Left ventricle myocardium superior (tissue), 1 donor: Measurements from ENCODE around the gene QRSL1. TPM values are rescaled to one million over a fixed set of nuclear protein-coding genes. Genes with fewer than 3 reads are reported as not detected.
A peak's percentile ranks its signal among the peaks of the same experiment; 100 is the strongest.
"Not testable (repeated sequence)": the region's sequence is repeated elsewhere in the genome, so short reads cannot be mapped to it uniquely, and the experiment has no call there.

Experiments used
- ATAC-seq: fragments of 200-7000 bp; cut with Tn5 transposase; one replicate; pipeline ENCODE4 v1.9.1; 2020; ENCODE audit warnings: mild to moderate bottlenecking, moderate library complexity
- DNase-seq: peaks from one replicate; pipeline ENCODE4 v3.0.0-alpha.2; 2020
- intact Hi-C: fragments of 100-400 bp; cut with micrococcal nuclease; formaldehyde crosslinking; loops from one replicate; pipeline ENCODE4 v1.11.0; 2022
- long read RNA-seq: library from polyadenylated mRNA; unstranded; transcript quantifications from one replicate; pipeline ENCODE4 v2.0.0, GENCODE V29; 2021
- total RNA-seq: library from RNA; stranded (reverse); fragmentation: NEBNext Ultra II Directional; extraction: Animal tissue kit (Norgen Biotek cat#: 25700); gene quantifications from one replicate; pipeline ENCODE4 v1.2.1, GENCODE V29; 2021
- donor health status: DM: no; HTN: yes; CAD: no; lungs with severe emphysema.

Gene QRSL1
- total RNA-seq, result 21.2 TPM
- long read RNA-seq, full-length matches to known transcripts, result 51 of 57 reads
- long read RNA-seq, partial matches to known transcripts, result 5 of 57 reads
- long read RNA-seq, other reads (novel, unspliced or antisense), result 1 of 57 reads

DNA sequence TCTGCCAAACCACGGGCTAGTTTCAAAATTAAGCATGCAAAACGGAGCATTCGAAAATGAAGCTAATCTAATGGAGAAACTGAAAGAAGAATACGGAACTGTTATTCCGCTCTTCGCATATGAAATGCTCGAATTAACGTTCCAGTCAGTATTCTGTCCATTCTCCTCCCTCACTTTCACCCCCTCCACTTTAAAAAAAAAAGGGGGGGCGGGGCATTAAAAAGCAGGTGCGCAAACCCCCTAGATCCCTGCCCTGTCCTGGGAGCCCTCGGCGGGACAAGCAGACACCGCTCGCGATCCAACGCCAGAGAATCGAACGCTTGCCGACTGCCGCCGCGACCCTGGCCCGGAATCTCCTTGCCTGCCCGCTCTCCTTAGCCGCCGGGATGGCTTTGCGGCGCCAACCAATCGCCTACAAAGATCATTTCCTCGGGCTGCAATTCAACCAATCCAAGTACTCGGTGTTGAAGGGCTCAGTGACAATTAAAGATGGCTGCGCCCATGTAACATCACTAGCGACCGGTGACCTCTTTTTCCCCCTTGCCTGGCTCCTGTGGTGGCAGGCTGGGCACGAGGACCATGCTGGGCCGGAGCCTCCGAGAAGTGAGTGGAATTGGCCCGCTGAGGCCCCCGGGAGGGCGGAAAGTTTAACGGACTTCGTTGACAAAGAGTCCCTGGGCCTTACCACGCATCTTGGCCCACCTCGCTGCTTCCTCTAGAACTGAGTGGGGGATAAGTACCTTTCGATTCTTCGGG, at the start of gene QRSL1, which contains the start of gene RTN4IP1:
TSS of gene QRSL1 (plus strand) at position 476 of the 756 bp plus-strand sequence. CDS start at position 580, 104 bp downstream.
TSS of gene RTN4IP1 (minus strand) at position 396 of the 756 bp plus-strand sequence. CDS start 477 bp downstream, outside the sequence.
- DNase-seq (peak; percentile 85), ATAC-seq (peak; percentile 100)
- intact Hi-C loops, result no loop called here

- no peak for DNase-seq
- intact Hi-C loops, result no loop called here
- peak; percentile 37 for ATAC-seq
Measured at GRCh38 chr6:106581468-106581867, 47.9 kb upstream of the QRSL1 start.

GRCh38 chr6:106586815-106587415, 42.5 kb upstream of the QRSL1 start:
- DNase-seq, result no peak
- intact Hi-C loops, result no loop called here
- ATAC-seq, result no peak

- ATAC-seq, intact Hi-C loops, DNase-seq: not testable (repeated sequence)
Measured at GRCh38 chr6:106588937-106589336, 40.4 kb upstream of the QRSL1 start.

- peak; percentile 32 for ATAC-seq
- no peak for DNase-seq
- intact Hi-C loops, result no loop called here
Measured at GRCh38 chr6:106591111-106591825, 38.1 kb upstream of the QRSL1 start.

- intact Hi-C loops, result no loop called here
- ATAC-seq, result no peak
Measured at GRCh38 chr6:106599440-106599839, 29.9 kb upstream of the QRSL1 start.

GRCh38 chr6:106600329-106600728, 29.0 kb upstream of the QRSL1 start:
- DNase-seq (no peak), ATAC-seq (no peak)
- intact Hi-C loops, result no loop called here

More at GRCh38 chr6:106599440-106599839, 29.9 kb upstream of the QRSL1 start:
- no peak for DNase-seq

DNA sequence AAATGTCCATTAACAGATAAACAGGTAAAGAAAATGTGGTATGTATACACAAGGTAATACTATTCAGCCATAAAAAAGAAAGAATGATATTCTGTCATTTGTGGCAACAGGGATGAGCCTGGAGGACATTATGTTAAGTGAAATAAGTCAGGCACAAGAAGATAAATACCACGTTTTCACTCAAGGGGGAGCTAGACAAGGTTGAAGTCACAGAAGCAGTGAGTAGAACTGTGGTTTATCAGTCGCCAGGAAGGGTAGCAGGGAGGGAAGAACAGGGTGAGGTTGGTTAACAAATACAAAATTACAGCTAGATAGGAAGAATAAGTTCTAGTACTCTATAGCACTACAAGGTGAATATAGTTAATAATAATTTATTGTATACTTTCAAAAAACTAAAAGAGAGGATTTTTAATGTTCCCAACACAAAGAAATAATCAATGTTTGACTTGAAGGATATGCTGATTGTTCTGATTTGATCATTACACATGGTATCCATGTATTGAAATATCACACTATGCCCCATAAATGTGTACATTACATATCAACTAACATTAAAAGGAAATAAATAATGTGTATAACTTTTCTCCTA, 21.2 kb upstream of the QRSL1 start:
- DNase-seq (no peak), ATAC-seq (no peak)
- intact Hi-C loops, result no loop called here

DNA sequence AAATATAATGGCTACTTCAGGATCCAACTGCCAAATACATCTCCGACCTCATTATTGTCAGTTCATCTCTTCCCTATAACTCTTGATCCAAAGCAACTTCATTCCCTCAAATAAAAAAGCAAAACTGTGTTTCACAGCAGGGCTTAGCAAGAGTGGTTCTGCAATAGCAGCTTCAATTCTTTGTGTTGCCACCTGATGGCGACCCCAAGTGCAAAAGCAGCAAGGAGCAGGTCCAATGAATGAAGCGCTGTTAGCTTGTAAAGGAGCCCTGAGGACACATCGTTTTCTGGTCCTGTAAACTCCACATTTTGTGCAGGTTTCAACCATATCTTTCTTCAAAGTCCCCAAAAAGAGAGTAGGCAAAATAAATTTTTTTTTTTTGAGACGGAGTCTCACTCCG, 19.7 kb upstream of the QRSL1 start:
- no peak for ATAC-seq
- no peak for DNase-seq
- intact Hi-C loops, result no loop called here

DNA sequence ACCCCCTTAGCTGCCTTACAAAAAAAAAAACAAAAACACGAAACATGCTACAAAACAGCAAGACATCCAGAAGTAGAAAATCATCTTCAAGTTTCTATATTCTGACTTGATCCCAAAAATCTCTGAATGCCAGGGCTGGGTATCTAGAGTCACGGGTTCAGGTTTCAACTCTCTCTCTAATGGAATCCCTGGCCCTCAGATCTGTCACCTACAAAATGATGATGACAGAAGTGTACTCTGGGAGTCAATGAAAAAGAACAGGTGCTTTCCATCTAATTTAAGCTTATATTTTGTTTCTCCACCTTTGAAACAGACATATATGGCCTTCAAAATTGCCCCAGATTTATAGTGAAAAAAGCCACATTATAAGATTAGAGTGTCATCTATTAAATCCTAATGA, 18.3 kb upstream of the QRSL1 start:
- intact Hi-C loops, result no loop called here
- no peak for ATAC-seq

DNA sequence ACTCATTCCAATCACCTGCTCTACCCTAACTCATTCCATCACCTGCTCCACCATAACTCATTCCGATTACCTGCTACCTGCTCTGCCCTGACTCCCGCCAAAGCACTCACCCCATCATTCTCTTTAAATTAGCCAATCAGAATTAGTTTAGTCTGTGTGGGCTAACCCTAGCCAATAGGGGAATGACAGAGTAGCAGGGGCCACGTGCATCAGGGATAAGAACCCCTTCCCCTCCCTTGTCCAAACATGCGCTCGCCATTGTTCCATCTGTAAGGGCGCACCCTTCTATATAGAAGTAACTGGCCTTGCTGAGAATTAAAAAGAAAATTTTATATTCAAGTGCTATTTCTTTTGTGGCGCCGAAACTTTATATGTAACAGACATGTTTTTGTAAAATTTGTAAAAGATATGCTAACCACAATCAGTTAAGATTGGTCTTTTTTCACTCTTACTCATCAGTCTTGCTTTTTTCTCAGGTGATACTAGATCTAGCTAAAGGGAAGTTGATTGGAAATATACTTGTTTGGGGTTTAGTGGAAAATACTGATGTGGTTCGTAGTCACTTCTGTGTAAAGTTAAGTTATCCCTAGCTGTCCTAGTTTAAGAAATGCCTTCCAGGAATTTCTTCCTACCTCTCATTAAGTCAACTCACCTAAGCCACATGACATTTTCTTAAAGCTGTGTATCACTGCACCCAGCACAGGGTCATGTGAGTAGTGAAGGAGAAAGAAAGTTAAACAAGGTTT, 16.5 kb upstream of the QRSL1 start:
- intact Hi-C loops, result no loop called here
- no peak for ATAC-seq
- no peak for DNase-seq

More for the DNA sequence above, 18.3 kb upstream of the QRSL1 start:
- no peak for DNase-seq

DNA sequence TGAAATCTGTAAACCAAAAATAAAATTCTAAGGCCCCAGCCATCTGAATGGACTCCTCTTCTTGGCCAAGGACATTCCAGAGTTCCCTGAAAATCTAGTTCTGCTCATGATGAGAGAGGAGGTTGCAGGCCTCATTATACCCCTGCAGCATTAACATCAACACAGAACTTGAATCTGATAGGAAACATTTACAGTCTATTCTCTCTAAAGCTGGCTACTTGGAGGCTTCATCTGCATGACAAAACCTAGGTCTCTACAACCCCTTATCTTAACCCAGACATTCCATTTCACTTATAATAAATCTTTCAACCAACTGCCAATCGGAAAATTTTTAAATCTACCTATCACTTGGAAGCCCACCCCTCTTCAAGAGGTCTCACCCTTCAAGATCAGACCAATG, 15.8 kb upstream of the QRSL1 start:
- no peak for ATAC-seq
- intact Hi-C loops, result no loop called here

DNA sequence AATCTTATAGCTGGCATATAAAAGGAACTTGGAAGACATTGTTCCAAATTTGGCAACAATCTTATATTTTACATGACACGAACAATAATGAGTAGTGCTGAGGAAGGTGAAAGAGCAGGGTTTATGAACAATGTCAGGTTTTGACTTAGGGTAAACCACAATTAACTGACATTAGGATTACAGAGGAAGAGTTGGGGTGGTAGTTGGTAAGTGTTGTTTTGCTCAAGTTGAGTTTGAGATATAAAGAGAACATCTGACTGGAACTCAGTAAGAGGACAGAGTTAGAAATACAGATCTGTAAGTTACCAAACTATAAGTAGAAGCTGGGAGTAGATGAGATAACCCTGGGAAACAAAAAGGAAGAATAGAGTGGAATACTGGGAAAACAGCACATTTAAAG, 15.2 kb upstream of the QRSL1 start:
- DNase-seq (no peak), ATAC-seq (no peak)
- intact Hi-C loops, result no loop called here

More for the DNA sequence above, 15.8 kb upstream of the QRSL1 start:
- no peak for DNase-seq

GRCh38 chr6:106614592-106615257, 14.7 kb upstream of the QRSL1 start:
- ATAC-seq (no peak), DNase-seq (no peak)
- intact Hi-C loops, result no loop called here

DNA sequence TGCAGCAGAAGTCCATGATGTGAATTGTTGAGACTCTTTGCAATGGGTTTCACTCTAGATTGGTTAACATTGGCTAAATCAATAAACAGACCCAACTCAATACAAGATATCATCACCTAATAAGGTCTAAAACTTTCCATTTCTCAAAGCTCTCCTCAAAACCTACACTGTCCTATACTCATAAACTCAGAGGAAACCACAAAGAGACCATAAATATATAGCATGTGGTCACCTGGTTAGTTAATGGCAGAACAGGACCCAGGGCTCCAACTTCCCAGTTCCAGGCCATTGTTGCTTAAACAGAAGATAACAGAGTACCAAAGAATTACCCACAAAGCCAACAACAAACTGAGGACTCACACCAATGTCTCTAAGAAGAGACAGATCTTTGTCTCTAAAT, 12.1 kb upstream of the QRSL1 start:
- DNase-seq (no peak), ATAC-seq (no peak)
- intact Hi-C loops, result no loop called here

DNA sequence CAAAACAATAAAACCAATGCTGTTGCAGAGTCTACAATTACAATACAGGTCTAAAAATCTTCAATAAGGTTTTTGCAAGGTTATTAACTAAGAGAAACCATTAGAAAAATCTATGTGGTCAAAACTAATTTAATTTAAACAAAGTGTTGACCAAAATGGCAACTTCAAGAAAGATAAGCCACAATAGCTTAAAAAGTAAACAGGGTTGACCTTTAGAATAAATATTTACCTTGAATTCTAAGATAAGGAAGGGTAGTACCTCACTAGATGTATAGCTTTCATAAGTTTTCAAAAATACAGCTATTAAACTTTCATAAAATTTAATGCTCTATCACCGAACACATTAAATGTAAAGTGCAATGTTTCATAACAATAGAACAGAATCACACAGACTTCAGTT, 11.5 kb upstream of the QRSL1 start:
- intact Hi-C loops, result no loop called here
- ATAC-seq, result no peak
- DNase-seq, result no peak

DNA sequence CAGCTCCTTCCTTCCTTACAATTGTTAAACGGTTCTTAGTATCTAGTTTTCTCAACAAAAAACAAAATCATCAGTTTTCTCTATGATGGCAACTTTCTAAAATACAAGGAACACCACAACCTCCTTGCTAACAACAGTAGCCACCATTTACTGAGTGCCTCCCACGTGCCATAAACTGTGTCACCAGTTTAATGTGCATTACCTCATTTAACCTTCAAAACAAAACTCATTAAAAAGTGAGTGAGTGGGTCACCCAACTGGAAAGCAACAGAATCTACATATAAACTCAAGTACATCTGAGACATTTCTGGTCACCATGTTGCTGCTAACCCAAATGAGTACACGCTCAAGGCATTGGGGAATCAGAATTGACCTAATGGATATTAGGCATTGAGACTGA, 11.1 kb upstream of the QRSL1 start:
- intact Hi-C loops, result no loop called here
- ATAC-seq (no peak), DNase-seq (no peak)

DNA sequence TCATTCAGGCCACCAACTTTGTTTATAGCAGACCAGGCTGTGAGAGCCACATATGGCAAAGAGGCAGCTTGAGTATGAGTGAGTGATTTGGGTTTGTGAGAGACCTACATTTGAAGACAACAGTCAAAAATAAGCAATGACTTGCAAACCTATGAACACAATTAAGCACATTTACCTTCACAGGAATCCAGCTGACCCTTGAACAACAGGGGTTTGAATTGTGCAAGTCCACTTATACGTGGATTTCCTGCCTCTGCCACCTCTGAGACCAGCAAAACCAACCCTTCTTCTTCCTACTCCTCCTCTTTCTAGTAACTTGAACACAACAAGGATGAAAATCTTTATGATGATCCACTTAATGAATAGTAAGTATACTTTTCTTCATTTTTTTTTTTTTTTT, 10.2 kb upstream of the QRSL1 start:
- intact Hi-C loops, result no loop called here
- no peak for DNase-seq
- no peak for ATAC-seq
